ENCODE measurements around the gene JAKMIP3. TPM values are rescaled to one million over a fixed set of nuclear protein-coding genes. Genes with fewer than 3 reads are reported as not detected.
"Not testable (repeated sequence)": the region's sequence is repeated elsewhere in the genome, so short reads cannot be mapped to it uniquely, and the experiment has no call there.

Gene JAKMIP3
- total RNA-seq, 1 experiment from 2014 or later, result 0.81 TPM

DNA sequence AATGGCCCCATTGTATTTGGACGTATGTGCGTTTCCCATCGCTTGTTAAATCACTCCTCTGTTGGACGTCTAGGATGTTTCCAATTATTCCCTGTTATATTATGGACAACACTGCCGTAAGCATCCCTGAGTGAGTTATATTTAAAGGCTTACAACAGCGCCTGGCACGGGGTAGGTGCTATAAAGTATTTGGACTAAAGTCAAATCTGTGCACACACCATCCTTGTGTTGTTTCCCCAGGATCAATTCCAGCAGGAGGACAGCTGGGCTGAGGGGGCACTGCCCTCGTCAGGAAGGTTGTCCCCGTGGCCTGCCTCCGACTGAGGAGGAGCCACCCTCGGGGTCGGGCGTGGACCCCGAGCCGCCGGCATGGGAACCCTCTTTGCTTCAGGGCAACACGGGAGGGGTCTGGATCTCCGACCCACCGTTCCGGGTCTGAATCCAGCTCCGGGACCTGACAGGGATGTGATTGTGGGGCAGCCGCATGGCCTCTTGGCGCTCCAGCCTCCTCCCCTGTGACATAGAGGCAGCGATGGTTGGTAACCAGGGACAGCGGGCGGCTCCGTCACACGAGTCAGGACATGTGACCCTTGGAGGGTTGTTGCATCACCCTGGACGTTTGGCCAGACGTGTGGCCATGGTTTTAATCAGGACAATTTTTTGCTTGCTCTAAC is 1.5 kb upstream of the JAKMIP3 start:
- DNase-seq (ENCODE audit: low spot score), result no peak

DNA sequence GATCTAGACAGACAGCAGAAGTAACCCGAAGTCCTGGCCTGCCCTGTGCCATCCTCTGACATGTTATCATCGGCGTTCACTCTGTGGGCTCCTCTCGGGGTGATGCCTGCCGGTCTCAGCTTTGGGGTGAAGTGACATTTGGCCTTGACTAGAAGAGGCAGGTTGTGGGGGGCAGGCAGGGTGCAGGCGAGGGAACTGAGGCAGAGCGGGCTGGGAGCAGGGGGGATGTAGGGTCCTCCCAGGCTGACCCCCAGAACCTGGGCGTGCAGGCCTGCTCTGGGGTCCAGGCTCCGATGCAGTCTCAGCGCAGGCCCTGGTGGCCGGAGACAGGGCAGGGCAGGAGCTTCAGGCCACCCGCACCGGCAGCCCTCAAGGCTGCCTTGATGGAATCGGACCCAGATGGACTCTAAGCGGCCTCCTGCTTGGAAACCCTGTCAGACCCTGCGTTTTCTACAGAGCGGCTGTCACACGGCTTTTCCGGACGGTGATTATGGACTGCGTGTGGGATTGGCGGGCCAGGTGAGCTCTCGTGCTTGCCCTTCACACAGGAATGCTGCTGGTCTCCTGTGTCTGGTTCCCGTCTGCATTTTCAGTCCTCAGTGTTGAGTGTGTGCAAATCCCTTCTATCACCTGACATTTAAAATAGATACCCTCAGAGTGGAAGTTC is 842 bp upstream of the JAKMIP3 start:
- no peak for DNase-seq (ENCODE audit: low spot score)

DNA sequence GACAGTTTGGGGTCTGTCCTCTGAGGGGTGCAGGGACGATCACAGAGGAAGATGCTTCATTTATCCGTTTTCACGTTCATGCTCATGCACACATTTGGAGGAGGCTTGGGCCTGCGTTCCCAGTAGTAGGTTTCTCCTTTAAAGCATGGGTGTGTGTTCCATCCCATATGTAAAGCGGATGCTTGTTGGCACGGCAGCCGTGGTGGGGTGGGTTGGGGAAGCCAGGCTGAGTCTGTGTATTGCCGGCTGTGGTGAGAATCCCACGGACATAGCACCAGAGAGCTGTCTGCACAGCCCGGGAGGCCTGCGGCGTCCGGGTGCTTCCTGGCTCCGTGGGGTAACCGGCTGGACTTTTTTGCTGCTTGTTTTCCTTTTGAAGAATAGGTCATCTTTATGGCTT is 440 bp downstream of the JAKMIP3 start:
- DNase-seq (ENCODE audit: low spot score), result no peak

DNA sequence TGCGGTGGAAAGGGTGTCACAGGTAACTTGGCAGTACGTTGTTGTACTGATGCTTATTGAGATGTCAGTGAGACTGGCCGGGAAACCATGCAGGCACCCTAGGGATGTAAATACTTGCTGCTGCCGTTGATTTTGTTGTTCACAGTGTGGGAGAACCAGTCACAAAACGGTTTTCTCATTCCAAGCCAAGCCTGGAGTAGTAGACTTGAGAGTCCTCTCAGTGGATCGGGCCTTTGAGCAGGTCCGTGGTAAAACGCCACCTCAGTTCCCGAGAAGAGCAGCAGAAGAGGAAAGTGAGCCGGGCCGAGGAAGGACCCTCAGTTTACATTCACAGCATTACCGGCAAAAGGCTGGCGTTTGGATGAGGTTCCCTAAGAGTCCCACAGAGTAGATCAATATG is 1.1 kb downstream of the JAKMIP3 start:
- DNase-seq (ENCODE audit: low spot score), result no peak

DNA sequence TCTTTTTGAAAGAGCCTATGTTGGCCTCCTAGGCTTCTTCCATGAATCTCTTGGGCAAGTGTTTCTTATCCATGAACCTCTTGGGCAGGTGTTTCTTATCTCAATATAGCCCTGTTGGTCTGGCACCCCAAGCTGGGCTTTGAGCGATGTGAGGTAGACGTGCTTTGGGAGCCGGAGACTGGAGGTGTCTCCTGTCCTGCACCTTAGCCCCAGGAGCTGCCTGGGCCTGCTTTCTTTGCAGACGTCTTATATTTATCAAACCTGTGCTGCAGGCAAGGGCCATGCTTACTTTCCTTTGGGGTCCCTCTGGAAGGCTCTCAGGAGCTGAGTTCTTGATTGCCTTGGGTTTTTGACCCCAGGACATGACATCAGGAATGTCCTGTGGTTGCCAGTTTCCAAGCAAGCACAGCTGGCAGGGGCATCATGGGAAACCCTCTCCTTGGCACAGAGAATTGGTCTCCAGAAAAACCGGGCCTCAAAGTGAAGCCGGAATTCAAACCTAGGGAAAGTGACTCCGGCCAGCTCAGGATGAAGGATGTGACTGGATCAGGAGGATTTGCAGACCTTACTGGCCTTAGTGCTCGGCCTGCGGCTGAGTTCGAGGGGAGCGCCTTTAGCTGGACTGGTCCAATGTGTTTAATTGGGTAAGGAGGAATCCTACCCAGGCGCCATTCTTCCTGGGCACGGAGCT is 2.8 kb downstream of the JAKMIP3 start:
- DNase-seq (ENCODE audit: low spot score), result no peak

DNA sequence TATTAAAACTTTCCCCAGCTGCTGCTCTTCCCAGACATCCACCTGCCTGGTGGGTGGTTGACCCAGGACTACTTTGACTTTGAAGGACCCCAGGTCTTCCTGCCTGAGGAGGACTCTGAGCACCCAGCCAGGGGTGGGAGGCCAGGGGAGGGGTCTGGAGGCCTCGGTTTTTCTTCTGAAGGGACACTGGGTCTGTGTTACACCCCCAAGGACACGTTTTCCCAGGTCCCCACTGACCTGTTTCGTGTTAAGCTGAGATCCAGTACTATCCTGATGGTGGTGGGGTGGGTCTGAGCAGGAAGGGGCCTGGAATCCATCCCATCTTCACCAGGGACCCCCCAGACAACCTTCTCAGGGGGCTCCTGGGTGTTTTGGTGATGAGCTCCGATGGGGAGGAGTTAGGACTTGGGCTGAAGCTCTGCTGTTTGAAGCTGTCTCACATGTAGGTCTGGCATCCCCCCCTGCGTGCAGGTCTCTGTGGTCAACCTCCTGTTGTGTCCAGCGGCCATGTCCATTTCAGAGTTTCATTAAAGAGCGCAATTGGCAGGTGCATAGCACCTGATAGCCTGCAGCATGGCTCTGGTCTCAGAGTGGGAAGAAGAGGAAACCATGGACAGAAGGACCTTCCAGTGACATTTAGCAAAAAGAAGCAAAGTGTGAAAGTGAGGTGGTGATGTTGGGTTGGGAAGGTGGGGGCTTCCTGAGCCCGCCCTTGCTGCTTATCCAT is 3.5 kb downstream of the JAKMIP3 start:
- DNase-seq (ENCODE audit: low spot score), result no peak

DNA sequence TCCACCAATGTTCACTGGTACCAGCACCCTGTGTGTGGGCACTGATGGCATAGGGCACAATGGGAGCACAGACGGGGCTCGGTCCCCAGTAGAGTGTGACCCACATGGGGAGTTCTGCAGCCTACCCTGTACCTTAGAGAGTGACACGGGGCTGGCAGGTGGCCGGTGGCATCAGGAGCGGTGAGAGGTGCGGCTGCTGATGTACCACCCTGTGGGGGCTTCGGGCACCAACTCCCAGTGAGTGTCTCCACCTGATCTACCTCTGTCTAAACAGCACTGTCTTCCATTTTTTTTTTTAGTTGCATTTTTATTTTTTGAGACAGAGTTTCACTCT is 4.1 kb downstream of the JAKMIP3 start:
- no peak for DNase-seq (ENCODE audit: low spot score)

DNA sequence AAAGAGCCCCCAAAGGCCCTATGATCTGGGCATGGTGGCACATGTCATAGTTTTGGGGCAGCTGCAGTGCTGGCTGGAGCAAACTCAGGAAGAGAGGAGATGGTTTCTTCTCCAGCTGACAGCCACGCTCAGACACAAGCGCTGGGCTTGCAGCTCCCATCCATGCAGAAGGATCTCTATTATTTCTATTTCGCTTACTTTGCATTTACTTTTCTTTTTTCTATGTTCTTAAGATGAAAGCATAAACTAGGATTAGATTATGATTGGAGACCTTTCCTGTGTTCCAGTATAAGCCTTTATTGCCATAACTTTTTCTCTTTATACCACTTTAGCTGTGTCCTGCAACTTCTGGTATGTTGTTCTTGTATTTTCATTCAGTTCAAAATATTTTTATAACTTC is 5.0 kb downstream of the JAKMIP3 start:
- no peak for DNase-seq (ENCODE audit: low spot score)

DNA sequence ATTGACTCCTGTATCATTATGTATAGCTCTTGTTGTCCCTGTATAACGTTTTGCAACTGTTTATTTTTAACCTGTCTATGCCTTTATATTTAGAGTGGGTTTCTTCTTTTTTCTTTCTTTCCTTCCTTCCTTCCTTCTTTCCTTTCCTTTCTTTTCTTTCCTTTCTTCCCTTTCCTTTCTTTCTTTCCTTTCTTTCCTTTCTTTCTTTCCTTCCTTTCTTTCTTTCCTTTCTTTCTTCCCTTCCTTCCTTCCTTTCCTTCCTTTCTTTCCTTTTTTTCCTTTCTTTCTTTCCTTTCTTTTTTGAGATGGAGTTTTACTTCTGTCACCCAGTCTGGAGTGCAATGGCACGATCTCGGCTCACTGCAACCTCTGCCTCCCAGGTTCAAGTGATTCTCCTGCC is 5.9 kb downstream of the JAKMIP3 start:
- no peak for DNase-seq (ENCODE audit: low spot score)

DNA sequence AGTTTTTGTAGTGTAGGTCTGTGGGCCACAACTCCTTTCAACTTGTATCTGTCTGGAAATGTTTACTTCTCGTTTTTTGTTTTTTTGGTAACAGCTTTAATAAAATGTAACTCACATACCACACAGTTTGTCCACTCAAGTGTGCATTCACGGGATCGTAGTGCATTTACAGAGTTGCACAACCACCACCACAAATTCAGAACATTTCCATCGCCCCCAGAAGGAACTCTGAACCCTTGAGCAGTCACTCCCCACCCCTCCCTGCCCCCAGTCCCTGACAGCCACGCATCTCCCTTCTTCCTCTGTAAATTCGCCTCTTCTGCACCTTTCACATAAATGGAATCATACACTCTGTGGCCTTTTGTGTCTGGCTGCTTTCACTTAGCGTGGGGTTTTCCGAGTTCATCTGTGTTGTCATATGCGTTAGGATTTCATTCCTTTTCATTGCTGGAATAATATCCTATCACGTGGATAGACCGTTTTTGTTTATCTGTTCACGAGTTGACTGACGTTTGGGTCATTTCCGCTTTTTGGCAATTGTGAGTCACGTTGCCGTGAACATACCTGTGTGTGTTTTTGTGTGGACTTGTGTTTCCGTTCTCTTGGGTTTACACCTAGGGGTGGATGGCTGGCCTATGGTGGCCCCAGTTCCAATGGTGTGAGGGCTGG is 10.3 kb downstream of the JAKMIP3 start:
- no peak for DNase-seq (ENCODE audit: low spot score)

DNA sequence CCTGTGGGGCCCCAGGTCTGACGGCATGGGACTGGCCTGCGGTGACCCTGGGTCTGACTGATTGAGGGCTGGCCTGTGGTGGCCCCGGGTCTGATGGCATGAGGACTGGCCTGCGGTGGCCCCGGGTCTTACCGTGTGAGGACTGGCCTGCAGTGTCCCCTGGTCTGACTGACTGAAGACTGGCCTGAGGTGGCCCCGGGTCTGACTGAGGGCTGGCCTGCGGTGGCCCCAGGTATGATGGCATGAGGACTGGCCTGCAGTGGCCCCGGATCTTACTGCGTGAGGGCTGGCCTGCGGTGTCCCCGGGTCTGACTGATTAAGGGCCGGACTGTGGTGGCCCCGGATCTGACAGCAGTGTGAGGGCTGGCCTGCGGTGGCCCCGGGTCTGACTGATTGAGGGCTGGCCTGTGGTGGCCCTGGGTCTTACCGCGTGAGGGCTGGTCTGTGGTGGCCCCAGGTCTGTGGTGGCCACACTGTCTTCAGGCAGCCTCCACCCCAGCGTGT is 10.9 kb downstream of the JAKMIP3 start:
- no peak for DNase-seq (ENCODE audit: low spot score)

DNA sequence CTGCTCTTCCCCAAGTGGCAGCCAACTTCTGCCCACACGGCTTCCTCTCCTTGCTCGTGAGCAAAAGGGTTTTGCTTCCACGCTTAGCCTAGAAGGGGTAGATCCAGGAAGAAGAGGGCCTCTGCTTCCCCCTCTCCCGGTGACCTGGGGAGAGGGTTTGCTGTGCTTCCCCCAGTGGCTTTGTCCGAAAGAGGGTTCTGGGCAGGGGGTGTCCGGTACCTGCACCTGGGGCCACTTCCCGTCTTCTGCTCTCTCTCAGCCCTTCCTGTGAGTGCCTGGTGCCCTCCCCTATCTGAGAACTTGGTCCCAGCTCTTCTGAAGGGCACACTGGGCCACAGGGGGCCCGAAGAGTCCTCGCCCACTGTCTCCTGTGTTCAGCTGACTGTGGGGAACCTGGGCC is 11.3 kb downstream of the JAKMIP3 start:
- DNase-seq (ENCODE audit: low spot score), result no peak

DNA sequence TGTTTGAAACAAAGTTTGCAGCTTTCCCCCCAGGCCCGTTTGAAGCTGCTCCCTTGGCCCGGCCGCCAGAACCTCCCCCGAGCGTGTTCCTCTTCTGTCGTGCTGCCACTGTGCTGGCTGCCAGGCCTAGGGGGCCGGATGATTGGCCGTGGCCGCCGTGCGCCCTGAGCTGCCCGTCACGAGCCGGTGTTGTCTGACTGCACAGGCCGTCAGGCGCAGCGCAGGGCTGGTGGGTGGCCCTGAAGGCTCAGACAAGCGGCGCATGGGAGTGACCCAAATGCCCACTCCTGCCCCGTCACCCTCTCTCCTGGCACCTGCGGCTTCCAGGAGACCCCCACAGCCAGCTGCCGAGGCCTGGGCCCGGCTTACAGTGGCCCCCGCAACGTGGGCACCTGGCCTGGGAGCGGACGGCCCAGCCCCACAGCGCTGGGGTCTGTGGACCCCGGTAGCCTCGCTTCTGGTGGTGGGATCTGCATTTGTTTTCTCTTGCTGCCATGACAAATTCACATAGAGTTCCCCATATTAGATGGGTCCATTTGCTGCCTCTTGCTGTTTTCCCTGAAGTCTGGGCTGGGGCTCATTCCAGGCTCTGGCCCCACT is 13.1 kb downstream of the JAKMIP3 start:
- no peak for DNase-seq (ENCODE audit: low spot score)

DNA sequence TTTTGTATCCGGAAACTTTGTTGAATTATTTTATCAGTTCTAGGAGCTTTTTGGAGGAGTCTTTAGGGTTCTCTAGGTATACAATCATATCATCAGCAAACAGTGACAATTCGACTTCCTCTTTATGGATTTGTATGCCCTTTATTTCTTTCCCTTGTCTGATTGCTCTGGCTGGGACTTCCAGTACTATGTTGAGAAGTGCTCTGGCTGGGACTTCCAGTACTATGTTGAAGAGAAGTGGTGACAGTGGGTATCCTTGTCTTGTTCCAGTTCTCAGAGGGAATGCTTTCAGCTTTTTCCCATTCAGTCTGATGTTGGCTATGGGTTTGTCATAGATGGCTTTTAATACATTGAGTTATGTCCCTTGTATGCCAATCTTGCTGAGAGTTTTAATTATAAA is 18.6 kb downstream of the JAKMIP3 start:
- DNase-seq (ENCODE audit: low spot score), result not testable (repeated sequence)

DNA sequence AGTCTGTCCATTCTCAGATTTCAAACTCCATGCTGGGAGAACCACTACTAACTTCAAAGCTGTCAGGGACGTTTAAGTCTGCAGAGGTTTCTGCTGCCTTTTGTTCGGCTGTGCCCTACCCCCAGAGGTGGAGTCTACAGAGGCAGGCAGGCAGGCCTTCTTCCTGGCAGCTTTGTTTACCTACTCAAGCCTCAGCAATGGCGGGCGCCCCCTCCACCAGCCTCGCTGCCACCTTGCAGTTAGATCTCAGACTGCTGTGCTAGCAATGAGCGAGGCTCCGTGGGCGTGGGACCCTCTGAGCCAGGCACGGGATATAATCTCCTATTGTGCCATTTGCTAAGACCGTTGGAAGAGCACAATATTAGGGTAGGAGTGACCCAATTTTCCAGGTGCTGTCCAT is 27.5 kb downstream of the JAKMIP3 start:
- DNase-seq (ENCODE audit: low spot score), result not testable (repeated sequence)

DNA sequence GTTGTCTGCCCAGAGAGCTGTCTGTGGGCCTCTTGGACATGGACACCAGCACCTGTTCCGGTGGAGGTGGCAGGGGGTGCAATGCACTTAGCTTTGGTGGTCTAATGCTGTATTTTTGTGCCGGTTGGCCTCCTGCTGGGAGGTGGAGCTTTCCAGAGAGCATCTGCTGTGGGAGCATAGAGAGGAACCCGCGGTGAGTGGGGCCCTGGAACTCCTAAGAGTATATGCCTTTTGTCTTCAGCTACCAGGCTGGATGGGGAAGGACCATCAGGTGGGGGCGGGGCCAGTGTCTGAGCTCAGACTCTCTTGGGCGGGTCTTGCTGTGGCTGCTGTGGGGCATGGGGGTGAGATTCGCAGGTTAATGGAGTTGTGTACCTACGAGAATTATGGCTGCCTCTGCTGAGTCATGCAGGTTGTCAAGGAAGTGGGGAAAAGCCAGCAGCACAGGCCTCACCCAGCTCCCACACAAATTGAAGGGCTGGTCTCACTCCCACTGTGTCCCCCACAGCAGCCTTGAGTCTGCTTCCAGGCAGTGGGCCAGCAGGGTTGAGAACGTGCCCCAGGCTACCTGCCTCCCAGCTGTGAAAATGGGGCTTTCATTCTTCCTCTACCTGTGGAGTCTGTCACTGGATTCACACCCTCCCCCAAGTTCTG is 29.0 kb downstream of the JAKMIP3 start:
- peak; percentile 56 for DNase-seq (ENCODE audit: low spot score)

DNA sequence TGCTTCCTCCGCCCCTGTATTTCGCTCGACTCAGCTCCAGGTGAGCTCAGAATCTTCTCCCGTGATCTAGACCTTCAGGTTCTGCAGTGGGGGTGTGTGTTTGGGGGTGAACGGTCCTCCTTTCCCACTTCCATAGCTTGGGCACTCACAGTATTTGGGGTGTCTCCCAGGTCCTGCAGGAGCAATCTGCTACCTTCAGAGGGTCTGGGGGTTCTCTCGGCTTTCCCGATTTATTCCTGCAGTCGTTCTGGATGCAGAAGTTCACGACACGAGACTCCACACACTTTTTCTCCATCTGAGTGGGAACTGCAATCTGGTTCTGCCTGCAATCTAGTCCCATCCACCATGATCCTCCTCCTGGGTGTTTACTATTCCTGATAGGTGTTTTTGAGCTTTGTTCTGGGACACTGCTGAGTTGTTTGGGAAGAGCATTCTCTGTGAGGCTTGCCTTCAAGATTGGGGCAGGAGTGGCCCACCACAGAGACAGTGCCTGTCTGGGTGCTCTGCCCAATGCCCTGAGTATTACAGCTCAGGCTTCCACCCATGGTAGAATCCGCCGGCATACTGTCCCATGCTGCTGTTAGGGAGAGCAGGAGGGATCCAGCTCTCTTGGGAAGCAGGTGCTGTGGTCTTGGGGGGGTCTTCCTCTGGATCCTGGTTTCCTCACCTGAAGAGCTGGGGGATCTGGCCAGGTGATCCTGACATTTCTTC is 29.8 kb downstream of the JAKMIP3 start:
- peak; percentile 1 for DNase-seq (ENCODE audit: low spot score)

DNA sequence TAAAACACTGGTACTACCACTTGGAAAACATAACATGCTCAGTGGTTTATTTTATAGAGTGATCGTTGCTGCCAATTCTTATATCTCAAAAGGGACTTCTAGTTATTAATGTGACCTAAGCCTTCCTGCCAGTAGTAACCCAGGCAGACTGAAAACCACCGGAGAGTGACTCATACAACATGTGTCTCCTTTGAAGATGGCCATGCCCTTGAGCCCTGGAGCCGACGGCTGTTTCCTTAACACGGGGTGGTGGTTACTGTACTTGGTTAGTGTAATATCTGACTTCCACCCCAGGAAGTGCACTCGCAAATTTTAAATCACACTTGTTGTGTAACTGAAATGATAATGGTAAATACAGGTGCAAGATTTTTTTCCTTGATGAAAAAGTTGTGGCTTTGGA is 30.5 kb downstream of the JAKMIP3 start:
- peak; percentile 89 for DNase-seq (ENCODE audit: low spot score)

DNA sequence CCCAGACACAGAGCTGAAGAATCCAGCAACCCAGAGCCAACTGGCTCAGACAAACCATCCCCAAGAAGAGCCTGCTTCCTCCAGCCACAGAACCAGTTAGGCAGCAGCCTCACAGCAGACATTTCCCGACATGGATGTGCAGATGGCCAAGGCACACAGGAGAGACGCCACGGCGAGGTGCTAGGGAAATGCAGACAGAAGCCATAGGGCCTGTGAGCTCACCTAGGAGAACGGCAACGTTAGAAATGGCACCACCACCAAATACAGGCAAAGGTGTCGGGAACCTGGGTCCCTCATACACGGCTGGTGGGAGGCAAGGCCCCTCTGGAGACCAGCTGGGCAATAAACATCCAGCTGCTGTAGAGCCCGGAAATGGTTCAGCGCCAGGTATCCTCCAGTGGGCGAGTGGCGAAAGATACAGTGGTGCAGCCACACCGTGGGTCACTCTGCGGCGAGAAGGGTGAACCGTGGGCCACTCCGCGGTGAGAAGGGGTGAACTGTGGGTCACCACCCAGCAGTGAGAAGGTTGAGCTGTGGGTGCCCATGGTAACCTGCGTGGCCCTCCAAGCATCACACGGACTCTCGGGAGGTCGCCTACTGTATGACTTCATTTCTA is 31.2 kb downstream of the JAKMIP3 start:
- no peak for DNase-seq (ENCODE audit: low spot score)
